Smooth muscle cell (in vitro differentiated cells): Measurements from ENCODE around the gene FIBIN. TPM values are rescaled to one million over a fixed set of nuclear protein-coding genes. Genes with fewer than 3 reads are reported as not detected.
"Not testable (repeated sequence)": the region's sequence is repeated elsewhere in the genome, so short reads cannot be mapped to it uniquely, and the experiment has no call there.

Experiments
- DNase-seq: peaks from one replicate; lab custom pipeline; 2025; ENCODE audit not compliant: unreplicated experiment; lab: John Stamatoyannopoulos, UW
- H2AFZ ChIP-seq: fragments of 200-600 bp; sonication (generic); 2 replicates; pipeline ENCODE4 v1.6.0; 2016; ENCODE audit warnings: antibody characterized with exemption, low read depth, mild to moderate bottlenecking
- H3F3A ChIP-seq: fragments of 200-600 bp; sonication (generic); 2 replicates; pipeline ENCODE4 v1.6.0; 2017; ENCODE audit warnings: antibody characterized with exemption, low read depth
- H3K27ac ChIP-seq: fragments of 200-600 bp; sonication (generic); 2 replicates; pipeline ENCODE4 v1.5.1; 2016; ENCODE audit warnings: low read depth, mild to moderate bottlenecking
- H3K27me3 ChIP-seq: fragments of 200-600 bp; sonication (generic); 2 replicates; pipeline ENCODE4 v1.6.1; 2016; ENCODE audit warnings: low read depth, mild to moderate bottlenecking
- H3K36me3 ChIP-seq: fragments of 200-600 bp; sonication (generic); 2 replicates; pipeline ENCODE4 v1.5.1; 2016; ENCODE audit warnings: low read depth
- H3K4me1 ChIP-seq: fragments of 200-600 bp; sonication (generic); 2 replicates; pipeline ENCODE4 v1.5.1; 2016; ENCODE audit warnings: low read depth
- H3K4me2 ChIP-seq: fragments of 200-600 bp; sonication (generic); 2 replicates; pipeline ENCODE4 v1.6.0; 2016; ENCODE audit warnings: mild to moderate bottlenecking
- H3K4me3 ChIP-seq: fragments of 200-600 bp; sonication (generic); 2 replicates; pipeline ENCODE4 v1.5.1; 2016; ENCODE audit warnings: mild to moderate bottlenecking
- H3K79me2 ChIP-seq: fragments of 200-600 bp; sonication (generic); 2 replicates; pipeline ENCODE4 v1.6.0; 2016; ENCODE audit warnings: low read depth, mild to moderate bottlenecking
- H3K9ac ChIP-seq: fragments of 200-600 bp; sonication (generic); 2 replicates; pipeline ENCODE4 v1.6.0; 2016; ENCODE audit warnings: low read depth
- H3K9me3 ChIP-seq: fragments of 200-600 bp; sonication (generic); replicated peaks from 2 replicates; pipeline ENCODE4 v1.5.1; 2016; ENCODE audit warnings: low read depth
- H4K20me1 ChIP-seq: fragments of 200-600 bp; sonication (generic); 2 replicates; pipeline ENCODE4 v1.6.0; 2016; ENCODE audit warnings: low read depth
- CTCF ChIP-seq: fragments of 200-600 bp; sonication (generic); IDR thresholded peaks from 2 replicates; pipeline ENCODE4 v1.5.1; 2017; ENCODE audit warnings: borderline replicate concordance, mild to moderate bottlenecking, antibody characterized with exemption; ENCODE audit not compliant: insufficient read depth, poor library complexity, severe bottlenecking
- WGBS: methylation state at CpG from one replicate; pipeline ENCODE4 v1.1.7; 2016; ENCODE audit warnings: low lambda C conversion rate; 5-methylcytosine and 5-hydroxymethylcytosine counted together
- polyA plus RNA-seq: library from polyadenylated mRNA; unstranded; fragments of >200 nt; fragmentation: Nextera tagmentation; extraction: Ambion mirVana; gene quantifications from 2 replicates; pipeline ENCODE4 v1.2.1, GENCODE V29; 2016
- total RNA-seq: library from RNA; depleted of rRNA; stranded (reverse); fragments of >200 nt; gene quantifications from 2 replicates; pipeline ENCODE4 v1.2.3, GENCODE V29; 2014

FIBIN gene
- total and polyA plus RNA-seq, 2 experiments from 2014 or later: 24.7 to 40.7 TPM

GRCh38 chr11:26974996-26975395 lies 18.9 kb upstream of the FIBIN start:
- Histone ChIP-seq H3K27me3 (no peaks in the 10 kb centered on the region), H3F3A (peaks cover 17% of the 10 kb centered on the region), H3K36me3 (peaks cover 5% of the 10 kb centered on the region), H2AFZ (no peak overlapping the region), H3K9ac (no peak overlapping the region), H3K27ac (peak overlapping the region; percentile 76), H3K4me2 (peak overlapping the region; percentile 72), H3K79me2 (no peaks in the 10 kb centered on the region), H4K20me1 (no peaks in the 10 kb centered on the region), H3K9me3 (peaks cover 2% of the 10 kb centered on the region), H3K4me3 (no peak overlapping the region), H3K4me1 (peaks cover 16% of the 10 kb centered on the region)
- TF ChIP-seq CTCF: no peak
- WGBS: 58% methylated on average over 2 of the region's 2 CpGs
- no peak for DNase-seq

- Histone ChIP-seq H3K27ac (peak overlapping the region; percentile 76), H3K36me3 (peaks cover 8% of the 10 kb centered on the region), H3K27me3 (no peaks in the 10 kb centered on the region), H3K4me3 (no peak overlapping the region), H3K9ac (peak overlapping the region; percentile 13), H3K79me2 (no peaks in the 10 kb centered on the region), H3K4me1 (peaks cover 16% of the 10 kb centered on the region), H4K20me1 (no peaks in the 10 kb centered on the region), H2AFZ (peak overlapping the region; percentile 65), H3K9me3 (peaks cover 10% of the 10 kb centered on the region), H3F3A (peaks cover 17% of the 10 kb centered on the region), H3K4me2 (peak overlapping the region; percentile 52)
- WGBS: 59% methylated on average over 5 of the region's 5 CpGs
- no peak for DNase-seq
- no peak for TF ChIP-seq CTCF
Measured at GRCh38 chr11:26976389-26976788, 17.5 kb upstream of the FIBIN start.

GRCh38 chr11:26977209-26977608 lies 16.7 kb upstream of the FIBIN start:
- H3K4me2 ChIP-seq, H4K20me1 ChIP-seq, H3K79me2 ChIP-seq, H3K9ac ChIP-seq, DNase-seq, H3K27ac ChIP-seq, H3K27me3 ChIP-seq, H3K4me3 ChIP-seq, H3K9me3 ChIP-seq, H2AFZ ChIP-seq, H3K36me3 ChIP-seq: not testable (repeated sequence)
- WGBS: 85% methylated on average over 15 of the region's 15 CpGs
- Histone ChIP-seq H3F3A (peaks cover 17% of the 10 kb centered on the region), H3K4me1 (peaks cover 16% of the 10 kb centered on the region)

DNA sequence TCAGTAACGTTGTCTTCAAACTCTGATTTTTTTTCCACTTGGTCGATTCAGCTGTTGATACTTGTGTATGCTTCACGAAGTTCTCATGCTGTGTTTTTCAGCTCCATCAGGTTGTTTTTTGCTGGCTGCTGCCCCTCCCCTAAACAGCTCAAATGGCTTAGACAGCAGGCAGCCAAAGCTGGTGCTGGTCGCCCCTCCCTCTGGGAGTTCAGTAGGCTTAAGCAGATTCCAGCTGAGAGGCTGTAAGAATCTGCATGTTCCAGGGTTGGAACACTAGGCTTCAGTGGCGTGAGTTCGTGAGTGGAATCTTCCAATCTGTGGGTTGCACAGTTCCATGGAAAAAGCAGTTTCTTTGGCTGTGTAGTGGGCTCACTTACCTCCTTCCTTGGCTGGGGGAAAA lies 10.3 kb upstream of the FIBIN start:
- Histone ChIP-seq H3K79me2 (no peaks in the 10 kb centered on the region), H3K4me2 (no peak overlapping the region), H3K9ac (no peak overlapping the region), H4K20me1 (no peaks in the 10 kb centered on the region), H2AFZ (no peak overlapping the region), H3F3A (no peaks in the 10 kb centered on the region), H3K27ac (no peak overlapping the region), H3K36me3 (peaks cover 8% of the 10 kb centered on the region), H3K27me3 (no peaks in the 10 kb centered on the region), H3K4me3 (no peak overlapping the region), H3K4me1 (no peaks in the 10 kb centered on the region), H3K9me3 (peaks cover 10% of the 10 kb centered on the region)
- DNase-seq: no peak
- 79% methylated on average over 6 of the region's 6 CpGs for WGBS
- no peak for TF ChIP-seq CTCF
